SK-N-SH (cell line): Measurements from ENCODE around the gene CMBL. TPM values are rescaled to one million over a fixed set of nuclear protein-coding genes. Genes with fewer than 3 reads are reported as not detected.

Experiments used
- CTCF ChIA-PET: fragments of 300-600, 350-600 bp; formaldehyde crosslinking; extraction: SDS; loops from one replicate; lab custom pipeline; 2021; lab: Yijun Ruan, JAX
- POLR2A ChIA-PET: fragments of 350-600 bp; sonication (Branson Sonifier 250); formaldehyde crosslinking; extraction: SDS; loops from one replicate; lab custom pipeline; 2020; ENCODE audit warnings: antibody characterized with exemption, inconsistent platforms; lab: Yijun Ruan, JAX
- DNase-seq: peaks from one replicate; pipeline ENCODE4 v3.0.0; 2012
- H2AFZ ChIP-seq: fragments of 200-600 bp; sonication (generic); 2 replicates; pipeline ENCODE4 v1.8.1; 2016; ENCODE audit warnings: antibody characterized with exemption, mild to moderate bottlenecking, low read depth
- H3F3A ChIP-seq: fragments of 200-600 bp; sonication (generic); replicated peaks from 2 replicates; pipeline ENCODE3; 2016; ENCODE audit warnings: antibody characterized with exemption, mild to moderate bottlenecking; ENCODE audit not compliant: insufficient read depth
- H3K27ac ChIP-seq, 2 experiments: fragments of 200-500 bp in 1 of 2; fragments of 200-600 bp in 1 of 2; sonication (Bioruptor generic) in 1 of 2; sonication (generic), shearing (Covaris generic) in 1 of 2; 2 replicates each; pipeline versions ENCODE4 v1.5.1 to v1.6.1; 2014 to 2016; ENCODE audit warnings: low read depth in 2 of 2, inconsistent platforms in 1 of 2, low read length in 1 of 2, mild to moderate bottlenecking in 1 of 2, mixed read lengths in 1 of 2
- H3K27me3 ChIP-seq: fragments of 200-600 bp; sonication (generic), shearing (Covaris generic); 2 replicates; pipeline ENCODE4 v1.6.1; 2016; ENCODE audit warnings: mixed run types; ENCODE audit not compliant: insufficient read depth
- H3K36me3 ChIP-seq, 2 experiments: fragments of 200-500 bp in 1 of 2; fragments of 200-600 bp in 1 of 2; sonication (Bioruptor generic) in 1 of 2; sonication (generic) in 1 of 2; replicated peaks in 1 of 2; 2 replicates each; pipeline versions ENCODE3 to v1.5.1; 2014 to 2016; ENCODE audit warnings: low read length in 1 of 2, mild to moderate bottlenecking in 1 of 2; ENCODE audit not compliant: insufficient read depth in 2 of 2, control insufficient read depth in 1 of 2
- H3K4me1 ChIP-seq, 2 experiments: fragments of 200-500 bp in 1 of 2; fragments of 200-600 bp in 1 of 2; sonication (Bioruptor generic) in 1 of 2; sonication (generic), shearing (Covaris generic) in 1 of 2; 2 replicates each; pipeline versions ENCODE4 v1.5.1 to v1.6.1; 2014 to 2016; ENCODE audit warnings: low read depth in 1 of 2, low read length in 1 of 2, mixed run types in 1 of 2; ENCODE audit not compliant: insufficient read depth in 2 of 2, control insufficient read depth in 1 of 2
- H3K4me2 ChIP-seq: fragments of 200-600 bp; sonication (generic), shearing (Covaris generic); 2 replicates; pipeline ENCODE4 v1.6.1; 2017; ENCODE audit warnings: mixed run types
- H3K4me3 ChIP-seq, 2 experiments: fragments of 200-500 bp in 1 of 2; fragments of 200-600 bp in 1 of 2; sonication (Bioruptor generic) in 1 of 2; sonication (generic), shearing (Covaris generic) in 1 of 2; 2 replicates each; pipeline versions ENCODE4 v1.5.1 to v1.8.1; 2014 to 2016; ENCODE audit warnings: low read depth in 2 of 2, inconsistent platforms in 1 of 2, low read length in 1 of 2, mild to moderate bottlenecking in 1 of 2, mixed read lengths in 1 of 2, moderate library complexity in 1 of 2
- H3K79me2 ChIP-seq: fragments of 200-600 bp; sonication (generic); 2 replicates; pipeline ENCODE4 v1.8.1; 2017; ENCODE audit warnings: mild to moderate bottlenecking; ENCODE audit not compliant: insufficient read depth
- H3K9ac ChIP-seq: fragments of 200-600 bp; sonication (generic); 2 replicates; pipeline ENCODE4 v1.6.1; 2017; ENCODE audit warnings: mixed run types
- H3K9me2 ChIP-seq: fragments of 200-600 bp; sonication (generic); 2 replicates; pipeline ENCODE4 v1.6.1; 2017; ENCODE audit warnings: mixed run types
- H3K9me3 ChIP-seq: fragments of 200-600 bp; sonication (generic); 2 replicates; pipeline ENCODE4 v1.6.1; 2017; ENCODE audit warnings: mixed run types, mild to moderate bottlenecking, moderate library complexity
- H4K20me1 ChIP-seq: fragments of 200-600 bp; sonication (generic); 2 replicates; pipeline ENCODE4 v1.6.1; 2017; ENCODE audit warnings: mild to moderate bottlenecking, mixed run types; ENCODE audit not compliant: insufficient read depth
- CHD2 ChIP-seq: fragments of 150-350 bp; IDR thresholded peaks from 2 replicates; pipeline ENCODE4 v1.6.1; 2018; ENCODE audit warnings: low read length; ENCODE audit not compliant: partially characterized antibody
- ELF1 ChIP-seq: IDR thresholded peaks from 2 replicates; pipeline ENCODE4 v1.4.0; 2012
- FOSL2 ChIP-seq: IDR thresholded peaks from 2 replicates; pipeline ENCODE4 v1.4.0; 2012; ENCODE audit warnings: low read depth, mild to moderate bottlenecking, moderate library complexity, borderline replicate concordance
- GATA2 ChIP-seq: sonication (generic); formaldehyde crosslinking; IDR thresholded peaks from 2 replicates; pipeline ENCODE4 v1.5.0; 2020; ENCODE audit warnings: mild to moderate bottlenecking, missing genetic modification reagents
- MEF2A ChIP-seq: IDR thresholded peaks from 2 replicates; pipeline ENCODE4 v1.4.0; 2012; ENCODE audit warnings: low read depth, borderline replicate concordance
- MXI1 ChIP-seq: IDR thresholded peaks from 2 replicates; pipeline ENCODE4 v1.6.1; 2012; ENCODE audit warnings: mild to moderate bottlenecking, low read depth, low read length, improper control_type of control experiment
- POLR2AphosphoS5 ChIP-seq: IDR thresholded peaks from 2 replicates; pipeline ENCODE4 v1.6.1; 2012; ENCODE audit warnings: low read depth, low read length
- RAD21 ChIP-seq: IDR thresholded peaks from 2 replicates; pipeline ENCODE4 v1.6.1; 2012; ENCODE audit warnings: mild to moderate bottlenecking, low read length
- YY1 ChIP-seq: IDR thresholded peaks from 2 replicates; pipeline ENCODE4 v1.4.0; 2012; ENCODE audit warnings: low read depth, mild to moderate bottlenecking
- WGBS: methylation state at CpG from one replicate; pipeline ENCODE4 v1.1.6; 2017; ENCODE audit warnings: low lambda C conversion rate; 5-methylcytosine and 5-hydroxymethylcytosine counted together
- polyA plus RNA-seq, 3 experiments: library from polyadenylated mRNA; depleted of rRNA; stranded (reverse); fragments of >200 nt; gene quantifications; 2 replicates each; pipeline ENCODE4 v1.2.3, GENCODE V29; 2012
- TF ChIP-seq, protein P1 (sequence below): IDR thresholded peaks from 2 replicates; pipeline ENCODE4 v1.6.1; 2012; ENCODE audit warnings: mild to moderate bottlenecking, low read depth, low read length, moderate library complexity
- TF ChIP-seq, protein P2 (sequence below): IDR thresholded peaks from 2 replicates; pipeline ENCODE4; 2012

CMBL gene
- polyA plus RNA-seq, 1 of the 3 experiments (the other 2 are of a cell fraction): 61.0 TPM

DNA sequence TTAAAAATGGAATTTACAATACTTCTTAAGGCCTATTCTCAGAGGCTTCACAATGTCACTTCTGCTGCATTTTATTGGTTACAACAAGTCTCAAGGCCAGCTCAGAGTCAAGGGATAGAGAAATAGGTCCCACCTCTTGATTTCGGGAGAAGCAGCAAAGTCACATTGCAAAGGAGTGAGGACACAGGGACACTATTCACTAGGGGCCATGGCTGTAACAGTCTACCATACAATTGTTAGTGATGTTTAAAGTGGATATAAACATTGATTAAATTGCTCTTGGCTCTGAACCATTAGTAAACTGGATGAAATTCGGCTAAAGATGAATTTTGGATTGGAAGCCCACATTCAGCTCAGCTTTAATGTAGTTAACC is 21.7 kb upstream of the CMBL start:
- H3K27ac ChIP-seq: peak overlapping the region; percentile 18 to 72; a peak in 3 of 4 replicates
- H3K9me3 ChIP-seq: no peaks in the 10 kb centered on the region
- no peak for DNase-seq
- POLR2A ChIA-PET: interaction anchor here (1.9 kb wide), 1 partner anchor 24 kb away, joined by 16 read pairs; the partner anchor contains the start of gene MARCHF6
- H3F3A ChIP-seq: no peaks in the 10 kb centered on the region
- no peak overlapping the region for H2AFZ ChIP-seq
- no peak overlapping the region for H3K4me3 ChIP-seq
- no peak overlapping the region for H3K9ac ChIP-seq
- H3K9me2 ChIP-seq: no peaks in the 10 kb centered on the region
- no peaks in the 10 kb centered on the region for H3K27me3 ChIP-seq
- H3K4me1 ChIP-seq: peaks cover 0 to 24% of the 10 kb centered on the region in 2 experiments; a peak in 3 of 4 replicates
- 43% methylated on average over 2 of the region's 2 CpGs for WGBS
- CTCF ChIA-PET: interaction anchor here (0.8 to 2.3 kb wide), 6 partner anchors 8 to 533 kb away, joined by 3 to 7 read pairs (median 3); no protein-coding TSS in a partner anchor
- no peak overlapping the region; the same call in 1 of the 2 replicates for H3K4me2 ChIP-seq
- no peaks in the 10 kb centered on the region for H3K36me3 ChIP-seq
- no peak for TF ChIP-seq CHD2
- TF ChIP-seq, protein P1, sequence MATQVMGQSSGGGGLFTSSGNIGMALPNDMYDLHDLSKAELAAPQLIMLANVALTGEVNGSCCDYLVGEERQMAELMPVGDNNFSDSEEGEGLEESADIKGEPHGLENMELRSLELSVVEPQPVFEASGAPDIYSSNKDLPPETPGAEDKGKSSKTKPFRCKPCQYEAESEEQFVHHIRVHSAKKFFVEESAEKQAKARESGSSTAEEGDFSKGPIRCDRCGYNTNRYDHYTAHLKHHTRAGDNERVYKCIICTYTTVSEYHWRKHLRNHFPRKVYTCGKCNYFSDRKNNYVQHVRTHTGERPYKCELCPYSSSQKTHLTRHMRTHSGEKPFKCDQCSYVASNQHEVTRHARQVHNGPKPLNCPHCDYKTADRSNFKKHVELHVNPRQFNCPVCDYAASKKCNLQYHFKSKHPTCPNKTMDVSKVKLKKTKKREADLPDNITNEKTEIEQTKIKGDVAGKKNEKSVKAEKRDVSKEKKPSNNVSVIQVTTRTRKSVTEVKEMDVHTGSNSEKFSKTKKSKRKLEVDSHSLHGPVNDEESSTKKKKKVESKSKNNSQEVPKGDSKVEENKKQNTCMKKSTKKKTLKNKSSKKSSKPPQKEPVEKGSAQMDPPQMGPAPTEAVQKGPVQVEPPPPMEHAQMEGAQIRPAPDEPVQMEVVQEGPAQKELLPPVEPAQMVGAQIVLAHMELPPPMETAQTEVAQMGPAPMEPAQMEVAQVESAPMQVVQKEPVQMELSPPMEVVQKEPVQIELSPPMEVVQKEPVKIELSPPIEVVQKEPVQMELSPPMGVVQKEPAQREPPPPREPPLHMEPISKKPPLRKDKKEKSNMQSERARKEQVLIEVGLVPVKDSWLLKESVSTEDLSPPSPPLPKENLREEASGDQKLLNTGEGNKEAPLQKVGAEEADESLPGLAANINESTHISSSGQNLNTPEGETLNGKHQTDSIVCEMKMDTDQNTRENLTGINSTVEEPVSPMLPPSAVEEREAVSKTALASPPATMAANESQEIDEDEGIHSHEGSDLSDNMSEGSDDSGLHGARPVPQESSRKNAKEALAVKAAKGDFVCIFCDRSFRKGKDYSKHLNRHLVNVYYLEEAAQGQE: no peak
- no peak for TF ChIP-seq MXI1
- no peak for TF ChIP-seq FOSL2
- no peak for TF ChIP-seq POLR2AphosphoS5
- no peak for TF ChIP-seq RAD21
- no peak for TF ChIP-seq ELF1
- TF ChIP-seq MEF2A: no peak
- TF ChIP-seq, all 33 proteins: peak for 0
- Histone ChIP-seq H4K20me1 (no peaks in the 10 kb centered on the region), H3K79me2 (no peaks in the 10 kb centered on the region)

DNA sequence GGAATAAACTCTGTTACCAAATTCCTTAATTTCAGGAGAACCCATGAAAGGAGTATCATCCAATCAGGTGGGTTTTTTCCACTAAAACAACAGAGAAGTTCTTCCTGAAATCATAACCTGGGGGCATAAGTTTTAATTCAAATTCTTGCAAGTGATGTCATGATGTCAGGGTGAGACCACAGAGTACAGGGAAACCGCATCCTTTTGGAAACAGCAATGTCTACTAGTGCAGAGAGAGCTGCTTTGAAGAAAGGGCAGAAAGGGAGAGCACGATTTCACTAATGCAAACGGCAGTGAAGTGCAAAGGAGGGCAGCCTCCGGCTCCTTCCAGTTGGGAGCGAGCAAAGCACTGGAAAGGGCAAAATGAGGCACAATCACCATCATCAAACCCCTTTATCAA is 20.6 kb upstream of the CMBL start:
- Histone ChIP-seq H3K27ac (no peak overlapping the region), H3K9ac (no peak overlapping the region), H2AFZ (no peak overlapping the region), H3K27me3 (no peaks in the 10 kb centered on the region), H3K9me3 (no peaks in the 10 kb centered on the region), H3K9me2 (no peaks in the 10 kb centered on the region), H3K4me1 (peaks cover 0 to 24% of the 10 kb centered on the region in 2 experiments; a peak in 3 of 4 replicates), H3K79me2 (no peaks in the 10 kb centered on the region), H3K4me3 (no peak overlapping the region), H3K4me2 (no peak overlapping the region), H4K20me1 (no peaks in the 10 kb centered on the region), H3K36me3 (no peaks in the 10 kb centered on the region), H3F3A (no peaks in the 10 kb centered on the region)
- no peak for DNase-seq
- CTCF ChIA-PET: interaction anchor here (2.3 kb wide), 1 partner anchor 44 kb away, joined by 7 read pairs; no protein-coding TSS in a partner anchor
- WGBS: 78% methylated on average over 5 of the region's 5 CpGs
- POLR2A ChIA-PET: no interaction called here
- TF ChIP-seq ELF1 (no peak), CHD2 (no peak), GATA2 (CRISPR knock-in tag) (no peak), YY1 (no peak)
- TF ChIP-seq, protein P2, sequence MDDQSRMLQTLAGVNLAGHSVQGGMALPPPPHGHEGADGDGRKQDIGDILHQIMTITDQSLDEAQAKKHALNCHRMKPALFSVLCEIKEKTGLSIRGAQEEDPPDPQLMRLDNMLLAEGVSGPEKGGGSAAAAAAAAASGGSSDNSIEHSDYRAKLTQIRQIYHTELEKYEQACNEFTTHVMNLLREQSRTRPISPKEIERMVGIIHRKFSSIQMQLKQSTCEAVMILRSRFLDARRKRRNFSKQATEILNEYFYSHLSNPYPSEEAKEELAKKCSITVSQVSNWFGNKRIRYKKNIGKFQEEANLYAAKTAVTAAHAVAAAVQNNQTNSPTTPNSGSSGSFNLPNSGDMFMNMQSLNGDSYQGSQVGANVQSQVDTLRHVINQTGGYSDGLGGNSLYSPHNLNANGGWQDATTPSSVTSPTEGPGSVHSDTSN: no peak
